ENCODE data around the gene FADS2.

FADS2 gene

DNA sequence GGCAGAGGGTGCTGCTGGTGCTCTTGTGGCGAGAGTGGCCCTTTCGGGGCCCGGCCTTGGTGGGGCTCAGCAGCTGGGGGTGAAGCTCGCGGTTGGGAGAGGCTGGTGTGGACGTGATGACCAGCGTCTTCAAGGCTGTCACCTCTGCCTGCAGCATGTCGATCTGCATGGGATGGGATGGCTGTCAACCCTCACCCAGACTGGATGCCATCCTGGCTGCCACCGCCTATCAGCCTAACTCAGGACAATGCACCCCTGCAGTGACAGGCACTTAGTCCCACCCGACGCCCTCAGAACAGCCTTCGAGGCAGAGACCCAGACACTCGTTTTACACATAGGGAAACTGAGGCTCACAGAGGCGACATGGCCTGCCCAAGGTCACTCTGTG is 78.4 kb downstream of the FADS2 start:
- TF ChIP-seq GATA3 (IDR thresholded peaks at IDR 0.05; ENCODE audit: low read depth, low read length) (no peak), GATA2 (IDR thresholded peaks at IDR 0.05; ENCODE audit: low read depth, low read length) (no peak)

GRCh38 chr11:61907282-61907681 is 79.2 kb downstream of the FADS2 start:
- TF ChIP-seq GATA2 (IDR thresholded peaks at IDR 0.05; ENCODE audit: low read depth, low read length): no peak

DNA sequence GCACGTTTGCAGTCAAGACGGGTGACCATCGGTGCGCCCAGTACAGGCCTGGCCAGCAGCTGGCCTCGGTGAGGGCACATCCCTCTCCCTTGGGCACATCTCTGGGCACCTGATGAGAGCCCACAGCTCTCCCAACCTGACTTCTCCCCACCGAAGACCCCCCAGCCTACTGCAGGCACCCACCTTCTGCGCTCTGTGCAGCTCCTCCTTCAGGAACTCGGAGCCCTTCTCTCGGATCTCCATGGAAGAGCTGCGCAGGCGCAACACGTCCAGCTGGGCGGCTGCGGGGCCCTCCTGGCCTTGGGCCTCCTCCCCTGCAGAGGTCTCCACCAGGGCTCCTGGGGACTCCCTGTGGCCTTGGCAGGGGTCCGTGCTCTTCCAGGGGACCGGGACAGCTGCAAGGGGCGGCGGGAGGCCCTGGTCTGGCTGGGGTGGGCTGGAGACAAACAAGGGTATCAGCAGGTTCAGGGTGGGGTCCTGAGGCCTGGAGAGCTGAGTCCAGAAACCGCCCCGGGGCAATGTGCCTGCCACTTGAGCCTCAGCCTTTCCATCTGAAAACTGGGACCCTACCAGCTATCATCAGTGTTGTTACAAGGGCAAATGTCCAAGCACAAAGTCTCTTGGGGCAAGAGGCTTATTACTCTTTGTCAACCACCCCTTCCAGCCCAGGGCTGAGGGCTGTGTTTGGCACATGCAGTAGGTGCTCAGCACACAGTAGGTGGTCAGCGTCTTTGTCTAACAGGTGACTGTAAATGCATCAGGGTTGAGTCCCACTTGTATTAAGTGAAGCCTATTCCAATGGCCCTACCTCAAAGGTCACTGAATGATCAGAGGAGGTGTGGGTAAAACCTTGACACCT is 80.0 kb downstream of the FADS2 start:
- TF ChIP-seq GATA2 (IDR thresholded peaks at IDR 0.05; ENCODE audit: low read depth, low read length) (no peak), GATA3 (IDR thresholded peaks at IDR 0.05; ENCODE audit: low read depth, low read length) (no peak)

- TF ChIP-seq GATA3 (IDR thresholded peaks at IDR 0.05; ENCODE audit: low read depth, low read length) (no peak), GATA2 (IDR thresholded peaks at IDR 0.05; ENCODE audit: low read depth, low read length) (no peak)
Observed at GRCh38 chr11:61908730-61909316, 80.7 kb downstream of the FADS2 start.

DNA sequence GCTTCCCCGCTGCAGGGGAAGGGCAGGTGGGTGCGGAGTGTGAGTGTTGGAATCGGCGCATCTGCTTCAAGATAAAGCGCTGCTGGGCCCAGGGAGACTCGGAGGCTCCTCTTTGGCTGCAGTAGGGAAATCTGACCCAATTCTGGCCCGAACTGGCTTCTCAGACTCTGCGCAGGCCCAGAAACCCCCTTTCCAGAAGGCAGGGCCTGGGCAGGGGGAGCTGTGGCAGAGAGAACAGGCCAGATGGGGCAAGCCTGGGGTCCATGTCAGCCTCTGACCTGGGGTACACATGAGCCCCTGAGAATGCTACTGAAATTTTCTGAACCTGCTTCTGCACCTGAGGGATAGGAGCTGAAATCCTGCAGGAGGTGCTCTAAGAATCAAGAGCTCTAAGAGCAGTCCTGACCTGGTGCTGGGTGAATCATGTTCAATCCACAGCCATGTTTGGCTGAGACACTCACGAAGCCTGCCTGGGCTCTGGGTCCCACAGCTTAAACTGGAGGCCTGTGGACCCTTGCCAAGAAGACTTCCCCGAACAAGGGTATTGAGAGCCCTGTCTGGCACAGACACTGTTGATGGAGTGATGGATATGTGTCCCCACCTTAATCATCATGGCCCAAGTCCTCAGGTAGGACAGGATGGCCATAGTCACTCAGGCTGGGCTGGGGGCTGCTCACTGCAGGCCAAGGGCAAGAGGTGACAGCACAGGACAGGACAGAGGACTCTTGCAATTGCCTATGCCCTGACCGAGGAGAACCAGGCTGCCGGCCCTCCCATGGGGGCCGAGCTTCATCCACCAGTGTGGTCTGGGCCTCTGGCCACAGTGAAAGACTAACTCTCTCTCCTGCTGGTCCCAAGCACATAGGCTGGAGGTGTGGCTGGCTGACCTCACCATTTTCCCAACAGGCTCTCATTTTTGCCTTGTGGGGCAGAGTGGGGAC is 82.4 kb downstream of the FADS2 start:
- no peak for TF ChIP-seq GATA3 (IDR thresholded peaks at IDR 0.05; ENCODE audit: low read depth, low read length)

DNA sequence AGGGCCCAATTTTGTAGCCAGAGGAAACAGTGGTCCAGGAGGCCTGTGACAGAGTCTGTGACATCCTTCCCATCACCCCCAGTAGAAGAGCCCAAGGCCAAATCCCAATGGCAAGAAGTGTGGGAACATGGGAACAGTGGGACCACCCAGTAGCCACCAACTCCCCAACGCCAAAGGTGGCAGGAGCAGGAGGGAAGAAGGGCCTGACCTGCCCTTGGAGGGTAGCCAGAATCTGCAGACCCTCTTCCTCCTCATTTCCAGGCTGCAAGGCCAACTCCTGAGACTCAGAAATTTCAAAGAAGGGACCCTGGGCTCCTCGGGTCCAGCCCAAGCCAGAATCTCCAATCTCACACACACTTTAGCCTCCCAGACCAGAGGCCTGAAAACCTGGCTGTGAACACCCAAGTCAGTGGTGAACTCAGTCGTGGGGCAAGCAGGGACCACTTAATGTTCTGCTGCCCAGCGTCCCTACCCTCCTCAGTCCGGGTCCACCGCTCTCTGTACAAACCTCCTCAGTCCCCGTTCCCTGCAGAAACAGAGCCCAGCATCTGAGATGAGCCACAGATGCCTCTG is 83.1 kb downstream of the FADS2 start:
- TF ChIP-seq GATA2 (IDR thresholded peaks at IDR 0.05; ENCODE audit: low read depth, low read length) (no peak), GATA3 (IDR thresholded peaks at IDR 0.05; ENCODE audit: low read depth, low read length) (no peak)

GRCh38 chr11:61911701-61912529 is 83.8 kb downstream of the FADS2 start:
- TF ChIP-seq GATA2 (IDR thresholded peaks at IDR 0.05; ENCODE audit: low read depth, low read length) (no peak), GATA3 (IDR thresholded peaks at IDR 0.05; ENCODE audit: low read depth, low read length) (no peak)

DNA sequence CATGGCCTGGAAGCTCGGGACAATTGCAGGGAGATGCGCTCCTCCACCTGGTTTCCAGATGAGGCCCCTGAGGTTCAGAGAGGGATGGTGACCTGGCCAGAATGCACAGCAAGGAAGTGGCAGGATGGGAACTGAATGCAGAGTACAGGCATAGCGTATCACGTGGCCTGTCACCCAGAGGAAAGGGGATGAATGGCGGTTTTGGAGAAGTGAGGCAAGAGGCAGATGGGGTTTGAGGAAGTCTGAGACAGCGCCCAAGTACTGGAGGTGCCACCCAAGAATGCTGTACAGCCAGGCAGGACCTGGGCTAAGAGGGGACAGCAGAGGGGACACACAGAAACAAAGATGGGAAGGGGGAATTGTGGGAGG is 84.4 kb downstream of the FADS2 start:
- TF ChIP-seq GATA3 (IDR thresholded peaks at IDR 0.05; ENCODE audit: low read depth, low read length) (no peak), GATA2 (IDR thresholded peaks at IDR 0.05; ENCODE audit: low read depth, low read length) (no peak)

DNA sequence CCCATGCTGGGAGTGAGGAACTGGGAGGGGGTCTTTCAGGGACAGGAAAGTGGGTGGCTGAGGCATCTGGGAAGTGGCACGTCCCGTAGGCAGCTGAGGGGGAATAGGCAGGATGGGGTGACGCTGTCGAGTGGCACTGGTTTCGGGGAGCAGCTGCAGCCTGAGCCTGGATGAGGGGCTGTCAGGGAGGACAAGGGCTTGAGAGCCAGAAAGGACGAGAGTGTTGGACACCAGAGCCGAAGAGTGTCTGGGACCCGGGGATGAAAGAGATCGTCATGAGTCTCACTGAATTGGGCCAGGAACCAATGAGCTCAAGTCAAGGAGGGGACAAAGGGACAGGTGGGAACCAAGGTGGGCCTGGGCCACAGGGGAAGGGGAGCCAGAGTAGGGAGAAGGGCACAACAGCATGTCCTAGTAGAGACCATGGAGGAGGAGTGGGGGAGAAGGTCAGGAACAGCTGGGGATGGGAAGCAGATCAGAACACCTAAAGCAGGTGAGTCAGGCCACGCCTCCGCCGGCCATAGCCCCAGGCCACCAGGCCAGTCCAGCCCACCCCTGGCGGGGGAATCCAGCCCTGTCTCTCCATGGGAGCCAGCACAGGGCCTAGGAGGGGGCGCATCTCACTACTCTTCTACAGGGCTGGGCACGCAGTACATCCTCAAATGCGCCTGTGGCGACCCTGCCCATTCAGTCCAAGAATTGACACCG is 85.0 kb downstream of the FADS2 start:
- no peak for TF ChIP-seq GATA2 (IDR thresholded peaks at IDR 0.05; ENCODE audit: low read depth, low read length)
- TF ChIP-seq GATA3 (IDR thresholded peaks at IDR 0.05; ENCODE audit: low read depth, low read length): no peak

DNA sequence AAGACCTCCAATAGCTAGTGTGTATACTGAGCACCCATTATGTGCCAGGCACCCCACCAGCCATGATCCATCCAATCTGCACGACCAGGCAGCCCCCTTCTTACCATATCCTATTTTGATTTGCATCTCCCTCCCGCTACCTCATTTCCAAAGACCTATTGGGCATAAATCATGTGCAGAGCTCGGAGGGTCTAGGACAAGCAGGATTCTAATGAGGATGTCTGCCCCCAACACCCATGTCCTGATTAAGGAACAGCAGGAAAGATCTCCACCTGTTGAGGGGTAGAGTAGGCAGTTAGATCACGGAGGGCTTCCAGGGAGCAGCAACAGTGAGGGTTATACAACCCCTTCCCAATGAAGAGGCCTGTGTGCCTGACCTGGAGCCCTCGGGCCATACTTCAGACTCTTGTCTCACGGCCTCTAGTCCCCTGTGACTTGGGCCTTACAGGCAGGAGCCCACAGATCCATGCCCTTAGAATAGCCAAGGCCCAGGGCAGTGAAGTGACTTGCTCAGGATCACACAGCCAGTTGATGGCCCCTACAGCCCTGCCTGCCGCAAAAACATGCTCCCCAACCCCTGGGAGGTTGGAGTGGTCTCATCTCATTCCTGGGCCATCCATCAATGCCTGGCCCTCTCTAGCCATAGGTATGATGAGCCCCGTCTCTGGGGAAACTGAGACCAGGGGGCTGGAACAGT is 85.7 kb downstream of the FADS2 start:
- TF ChIP-seq GATA2 (IDR thresholded peaks at IDR 0.05; ENCODE audit: low read depth, low read length) (no peak), GATA3 (IDR thresholded peaks at IDR 0.05; ENCODE audit: low read depth, low read length) (no peak)

- TF ChIP-seq GATA2 (IDR thresholded peaks at IDR 0.05; ENCODE audit: low read depth, low read length) (no peak), GATA3 (IDR thresholded peaks at IDR 0.05; ENCODE audit: low read depth, low read length) (no peak)
Observed at GRCh38 chr11:61914471-61915171, 86.5 kb downstream of the FADS2 start.
